GM04503 (cell line): ENCODE measurements around the gene NXT1.
"Not testable (repeated sequence)": the region's sequence is repeated elsewhere in the genome, so short reads cannot be mapped to it uniquely, and the experiment has no call there.

ENCODE experiments used
- DNase-seq: peaks from one replicate; pipeline ENCODE4 v3.0.0-alpha.2; 2012; ENCODE audit warnings: low read depth

Gene NXT1

DNA sequence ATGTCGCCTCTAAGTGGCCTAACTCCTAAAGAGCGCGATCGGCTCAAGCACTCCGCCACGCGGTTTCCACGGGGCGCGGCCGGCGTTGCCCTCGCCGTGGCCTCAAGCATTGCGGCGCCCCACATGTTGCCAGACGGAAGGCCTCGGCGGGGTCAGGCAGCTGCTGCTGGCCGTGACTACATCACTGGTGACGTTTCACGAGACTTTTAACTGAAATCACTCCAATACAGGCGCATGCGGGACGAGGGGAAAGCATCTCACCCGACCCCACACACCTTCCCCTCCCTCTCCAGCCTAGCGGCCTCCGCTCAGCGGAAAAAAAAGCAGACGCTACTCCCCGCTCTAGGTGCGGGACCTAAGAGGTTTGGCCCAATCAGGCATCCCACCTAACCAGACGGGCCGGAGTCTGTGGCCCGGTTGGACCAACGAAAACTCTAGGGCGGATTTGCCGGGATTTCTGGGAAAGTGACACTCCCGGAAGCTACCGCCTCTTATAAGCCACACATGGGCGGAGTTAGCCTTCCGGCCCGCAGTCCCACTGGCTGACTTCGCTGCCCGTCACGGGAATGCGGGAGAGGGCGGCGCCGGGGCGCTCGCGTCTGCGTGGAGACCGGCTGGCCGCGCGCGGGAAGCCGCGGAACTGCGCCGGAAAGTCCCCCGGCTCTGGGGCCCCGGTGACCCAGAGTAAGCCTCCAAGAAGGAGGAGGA lies at the start of gene NXT1:
Gene NXT1 (plus strand): TSS at position 596 of the 708 bp plus-strand sequence. CDS start 3,251 bp downstream, outside the sequence.
- DNase-seq: peak; percentile 96

DNA sequence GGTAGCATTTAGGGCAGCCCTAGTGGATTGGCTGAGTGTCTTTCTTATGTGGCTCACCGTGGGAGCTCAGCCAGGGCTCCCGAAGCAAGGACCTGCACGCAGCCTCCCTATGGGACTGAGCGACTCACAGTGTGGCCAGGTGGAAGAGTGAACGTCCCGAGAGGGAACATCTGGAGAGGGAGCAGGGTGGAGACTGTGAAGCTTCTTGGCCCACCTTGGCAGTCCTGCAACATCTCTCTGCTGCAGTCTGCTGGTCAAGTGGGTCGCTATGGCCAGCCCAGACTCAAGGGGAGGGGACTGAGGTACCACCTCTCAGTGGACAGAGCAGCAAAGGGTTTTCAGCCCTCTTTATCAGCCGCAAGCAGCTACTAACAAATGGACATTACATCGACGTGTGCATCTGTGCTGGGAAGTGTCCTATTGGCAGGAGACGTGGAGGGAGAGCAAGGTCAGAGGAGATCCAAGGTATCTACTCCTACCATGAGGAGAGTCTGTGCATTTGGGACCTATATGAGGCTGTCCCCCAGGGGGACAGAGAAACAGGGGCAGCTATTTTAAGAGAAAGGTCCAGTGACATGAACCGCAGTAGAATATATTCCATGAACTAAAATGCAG lies 49.0 kb upstream of the NXT1 start:
- no peak for DNase-seq

DNA sequence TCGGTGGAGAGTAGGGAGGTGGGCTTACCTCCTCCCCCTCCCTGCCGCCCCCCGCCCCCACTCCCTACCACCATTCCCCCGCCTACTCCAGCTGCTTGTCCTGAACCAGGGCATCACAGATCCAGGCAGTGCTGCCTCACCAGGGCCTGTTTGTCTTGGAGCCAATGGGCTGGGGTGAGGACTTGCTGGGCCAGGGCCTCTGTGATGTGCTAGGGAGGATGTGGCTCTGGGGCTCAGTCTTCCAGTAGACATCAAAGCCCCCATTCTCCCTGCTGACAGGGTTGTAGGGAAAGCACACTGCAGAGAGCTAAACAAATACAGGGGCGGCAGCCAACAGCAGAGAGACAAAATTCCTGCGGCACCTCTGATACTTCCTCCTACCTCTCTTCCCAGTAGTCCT lies 48.2 kb upstream of the NXT1 start:
- DNase-seq: no peak

DNA sequence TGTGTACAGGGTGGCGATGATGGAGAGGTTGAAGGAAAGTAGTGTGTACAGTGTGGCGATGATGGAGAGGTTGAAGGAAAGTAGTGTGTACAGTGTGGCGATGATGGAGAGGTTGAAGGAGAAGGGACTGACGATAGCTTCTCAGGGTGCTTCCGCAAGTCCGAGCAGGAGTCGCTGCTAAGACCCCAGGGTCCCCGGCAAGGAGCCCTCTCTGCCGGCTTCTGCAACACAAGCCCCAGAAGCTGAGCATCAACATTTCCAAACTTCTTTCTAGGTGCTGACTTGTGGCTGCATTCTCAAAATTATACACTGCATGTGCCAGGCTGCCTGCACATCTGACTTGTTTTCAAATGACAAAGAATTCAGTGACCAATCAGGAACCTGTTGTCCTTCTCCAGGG lies 47.8 kb upstream of the NXT1 start:
- DNase-seq: no peak

DNA sequence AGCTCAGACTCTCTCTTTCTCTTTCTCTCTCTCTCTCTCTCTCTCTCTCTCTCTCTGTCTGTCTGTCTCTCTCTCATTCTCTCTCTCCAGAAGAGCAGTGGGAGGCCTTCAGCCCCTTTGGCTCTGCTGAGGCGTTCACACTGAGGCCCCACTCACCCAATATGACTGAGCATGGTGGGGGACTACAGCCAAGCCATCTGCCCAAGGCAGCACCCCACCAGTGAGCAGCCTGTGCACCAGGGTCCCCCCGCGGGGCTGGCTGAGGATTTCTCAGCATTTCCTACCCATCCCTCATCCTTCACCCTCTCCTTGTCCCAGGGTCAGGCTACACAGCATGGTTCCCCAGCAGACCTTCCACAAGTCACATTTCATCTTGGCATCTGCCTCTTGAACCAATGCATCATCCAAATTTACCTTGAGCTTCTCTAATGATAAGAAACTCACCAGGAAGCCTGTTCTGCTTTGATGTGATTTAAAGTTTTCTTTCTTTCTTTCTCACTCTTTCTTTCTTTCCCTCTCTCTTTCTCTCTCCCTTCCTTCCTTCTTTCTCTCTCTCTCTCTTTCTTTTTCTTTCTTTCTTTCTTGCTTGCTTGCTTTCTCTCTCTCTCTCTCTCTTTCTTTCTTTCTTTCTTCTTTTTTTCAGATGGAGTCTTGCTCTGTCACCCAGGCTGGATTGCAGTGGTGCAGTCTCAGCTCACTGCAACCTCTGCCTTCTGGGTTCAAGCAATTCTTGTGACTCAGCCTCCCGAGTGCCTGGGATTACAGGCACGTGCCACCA lies 47.1 kb upstream of the NXT1 start:
- DNase-seq: no peak

DNA sequence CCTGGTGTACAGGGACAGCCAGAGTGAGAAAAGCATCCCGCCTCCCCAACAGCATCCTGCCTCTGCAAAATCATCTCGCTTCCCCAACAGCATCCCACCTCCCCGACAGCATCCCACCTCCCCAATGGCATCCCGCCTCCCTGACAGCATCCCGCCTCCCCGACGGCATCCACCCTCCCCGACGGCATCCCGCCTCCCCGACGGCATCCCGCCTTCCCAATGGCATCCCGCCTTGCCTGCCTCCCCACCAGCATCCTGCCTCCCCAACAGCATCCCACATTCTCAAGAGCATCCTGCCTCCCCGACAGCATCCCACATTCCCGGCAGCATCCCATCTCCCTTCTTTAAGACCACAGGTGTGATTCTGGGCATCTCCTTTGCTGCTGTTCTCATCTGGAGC lies 46.0 kb upstream of the NXT1 start:
- no peak for DNase-seq

DNA sequence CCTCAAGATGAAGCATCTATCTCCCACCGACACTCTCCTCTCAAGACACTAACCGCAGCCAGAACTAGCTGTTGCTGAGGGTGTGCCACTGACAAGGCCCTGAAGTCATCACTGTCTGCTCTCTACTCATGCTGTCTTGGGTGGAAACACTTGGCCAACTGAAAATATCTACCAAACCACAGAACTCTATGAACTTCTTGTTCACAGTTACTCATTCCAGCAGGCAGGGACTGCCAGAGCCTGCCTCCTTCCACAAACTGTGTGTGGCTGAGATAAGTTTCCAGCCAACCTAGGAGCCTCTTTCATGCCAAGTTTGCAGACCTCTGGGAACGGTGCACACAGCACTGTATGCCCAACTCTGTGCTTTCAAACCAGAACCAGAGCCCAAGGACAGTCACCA lies 45.5 kb upstream of the NXT1 start:
- DNase-seq: peak; percentile 69

DNA sequence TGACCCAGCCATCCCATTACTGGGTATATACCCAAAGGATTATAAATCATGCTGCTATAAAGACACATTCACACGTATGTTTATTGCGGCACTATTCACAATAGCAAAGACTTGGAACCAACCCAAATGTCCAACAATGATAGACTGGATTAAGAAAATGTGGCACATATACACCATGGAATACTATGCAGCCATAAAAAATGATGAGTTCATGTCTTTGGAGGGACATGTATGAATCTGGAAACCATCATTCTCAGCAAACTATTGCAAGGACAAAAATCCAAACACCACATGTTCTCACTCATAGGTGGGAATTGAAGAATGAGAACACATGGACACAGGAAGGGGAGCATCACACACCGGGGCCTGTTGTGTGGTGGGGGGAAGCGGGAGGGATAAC lies 43.2 kb upstream of the NXT1 start:
- DNase-seq: not testable (repeated sequence)

DNA sequence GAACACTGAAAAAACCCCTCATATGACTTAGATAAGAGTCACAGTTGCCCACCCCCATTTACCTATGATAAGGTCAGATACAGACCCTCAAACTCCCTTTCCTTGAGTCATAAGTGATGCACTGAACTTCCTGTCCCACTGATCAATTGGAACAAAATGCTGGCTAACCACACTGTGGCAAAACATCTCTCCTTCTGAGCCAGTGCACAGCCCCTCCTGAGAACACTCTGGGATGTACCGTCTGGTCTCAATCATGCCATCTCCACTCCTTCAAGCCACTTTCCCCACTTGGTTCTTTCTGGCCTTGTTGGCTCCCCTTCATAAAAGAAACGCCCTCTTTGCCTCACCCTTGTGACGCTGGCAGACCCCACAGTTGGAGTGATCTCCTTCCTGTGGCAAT lies 42.6 kb upstream of the NXT1 start:
- no peak for DNase-seq

DNA sequence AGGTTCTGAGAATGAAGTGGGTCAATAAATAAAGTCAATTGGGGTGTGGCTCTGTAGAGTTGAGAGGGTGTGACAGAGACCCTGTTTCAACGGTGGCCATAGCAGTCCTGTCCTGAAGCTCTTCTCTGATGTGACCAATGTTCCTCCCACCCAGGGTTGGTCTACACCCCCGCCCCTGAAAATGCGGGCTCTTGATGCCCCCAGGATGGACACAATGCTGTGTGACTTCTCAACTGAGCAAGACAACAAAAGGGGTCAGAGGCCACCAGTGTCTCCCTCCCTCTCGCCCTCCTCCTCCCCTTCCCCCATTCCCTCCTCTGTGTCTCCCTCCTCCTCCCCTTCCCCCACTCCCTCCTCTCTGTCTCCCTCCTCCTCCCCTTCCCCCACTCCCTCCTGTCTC lies 41.7 kb upstream of the NXT1 start:
- DNase-seq: no peak

DNA sequence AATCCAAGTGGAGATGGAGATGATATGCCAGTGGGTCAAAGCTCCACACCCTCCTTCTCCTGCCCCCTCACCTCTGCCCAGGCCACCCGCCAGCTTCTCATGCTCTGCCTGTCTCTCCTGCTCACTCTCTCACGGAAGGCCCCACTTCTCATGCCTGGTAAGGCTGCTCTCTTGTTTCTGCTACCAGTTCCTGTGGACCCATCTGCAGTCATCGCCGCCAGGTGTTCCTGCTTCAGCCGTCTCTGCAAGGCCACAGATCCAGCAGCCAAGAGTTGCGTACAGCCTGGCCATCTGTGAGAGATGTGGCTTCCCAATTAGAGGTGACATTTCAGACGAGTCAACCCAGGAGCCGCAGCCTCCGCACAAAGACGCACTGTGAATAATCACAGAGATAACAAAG lies 40.8 kb upstream of the NXT1 start:
- DNase-seq: no peak

DNA sequence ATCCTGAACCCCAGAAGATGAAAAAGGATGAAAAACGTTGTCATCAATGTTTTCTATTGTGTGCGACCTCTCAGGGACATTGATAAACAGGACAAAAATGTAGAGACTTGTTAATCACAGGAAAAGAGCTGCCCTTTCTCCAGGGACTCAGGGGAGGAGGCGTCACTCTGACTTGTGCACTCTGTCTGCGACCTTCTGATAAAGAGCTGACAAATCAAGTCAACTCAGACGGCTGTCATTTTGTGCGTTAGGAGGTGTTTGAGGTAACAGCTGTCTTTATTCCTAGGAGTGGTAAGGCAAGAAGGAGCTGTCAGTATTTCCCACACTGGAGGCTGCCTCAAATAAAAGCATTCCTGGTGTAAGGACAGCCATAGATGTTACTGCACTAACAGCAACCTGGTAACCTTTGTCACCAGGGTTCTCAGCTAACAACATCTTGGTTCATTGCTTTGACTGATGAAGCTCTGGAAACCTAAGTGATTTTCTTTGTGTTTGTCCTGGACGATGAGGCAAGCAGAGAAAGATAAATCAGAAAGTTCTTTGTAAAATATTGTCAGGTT lies 38.6 kb upstream of the NXT1 start:
- DNase-seq: no peak

DNA sequence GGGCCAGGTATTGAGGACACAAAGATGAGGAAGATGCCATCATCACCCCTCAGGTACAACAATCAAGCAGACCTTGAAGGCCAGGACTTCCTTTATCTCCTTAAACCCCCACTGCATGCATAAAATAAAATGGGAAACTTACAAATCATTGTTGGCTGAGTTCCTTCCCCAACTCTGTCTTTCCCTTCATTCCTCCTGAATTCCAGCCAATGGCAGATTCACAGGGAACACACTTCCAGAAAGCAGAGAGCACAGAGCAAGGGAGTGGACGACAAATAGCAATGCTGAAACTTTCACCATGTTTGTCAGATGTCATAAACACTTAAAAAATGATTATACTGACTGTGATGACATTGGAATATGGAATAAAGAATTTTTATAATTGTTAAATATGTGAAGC lies 37.3 kb upstream of the NXT1 start:
- DNase-seq: no peak

DNA sequence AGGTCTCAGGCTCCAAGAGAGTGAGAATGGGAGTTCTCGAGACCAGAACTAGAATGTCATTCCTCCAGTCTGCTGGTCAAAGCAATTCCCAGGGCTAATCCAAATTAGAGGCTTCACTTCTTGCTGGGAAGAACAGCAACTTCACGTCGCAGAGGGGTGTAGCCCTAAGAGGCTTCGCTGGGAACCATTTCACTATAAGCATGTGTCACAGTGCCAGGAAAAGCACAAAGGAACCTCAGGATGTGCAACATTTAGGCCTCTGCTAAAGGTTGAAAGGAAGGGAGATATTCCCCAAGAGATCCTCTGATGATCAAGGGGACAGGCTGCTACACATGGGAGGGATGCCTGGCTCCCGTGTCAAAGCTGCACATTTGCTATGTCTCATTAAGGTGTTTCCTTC lies 35.9 kb upstream of the NXT1 start:
- DNase-seq: no peak

DNA sequence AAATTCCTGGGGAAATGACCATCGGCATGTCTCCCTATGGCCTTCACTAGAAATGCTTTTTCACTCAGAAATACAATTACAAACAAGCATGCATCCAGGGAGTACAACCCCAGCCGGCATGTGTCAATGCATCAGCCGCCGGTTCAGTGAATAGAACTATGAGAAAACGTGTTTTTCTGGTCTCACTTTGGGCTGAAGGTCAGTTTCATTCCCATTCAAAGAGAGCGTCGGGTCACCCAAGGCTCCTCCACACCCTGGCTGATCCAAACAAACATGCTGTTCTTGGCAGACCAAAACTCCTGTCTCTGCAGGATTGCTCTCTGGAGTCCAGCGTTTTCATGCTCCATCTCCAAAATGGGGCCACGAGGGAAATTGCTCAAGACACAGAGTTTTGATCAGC lies 35.5 kb upstream of the NXT1 start:
- DNase-seq: no peak

DNA sequence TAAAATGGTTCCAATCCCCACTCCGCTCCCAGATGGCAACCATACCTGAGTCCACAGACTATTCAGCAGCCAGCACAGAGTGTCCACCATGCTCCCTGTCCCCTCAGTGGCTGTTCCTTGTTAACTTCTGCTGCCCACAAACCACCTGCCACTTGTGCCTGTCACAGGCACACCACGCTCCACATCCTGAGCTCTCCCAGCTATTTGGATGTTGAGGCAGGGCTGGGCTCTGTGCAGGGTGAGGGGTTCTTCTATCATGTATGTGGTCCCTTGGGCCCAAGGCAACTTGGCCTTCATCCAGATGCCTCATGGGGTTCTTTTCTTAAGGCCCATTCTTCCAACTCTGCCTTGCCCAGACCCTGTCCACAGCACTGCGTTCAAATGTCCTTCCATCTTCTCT lies 34.0 kb upstream of the NXT1 start:
- no peak for DNase-seq

DNA sequence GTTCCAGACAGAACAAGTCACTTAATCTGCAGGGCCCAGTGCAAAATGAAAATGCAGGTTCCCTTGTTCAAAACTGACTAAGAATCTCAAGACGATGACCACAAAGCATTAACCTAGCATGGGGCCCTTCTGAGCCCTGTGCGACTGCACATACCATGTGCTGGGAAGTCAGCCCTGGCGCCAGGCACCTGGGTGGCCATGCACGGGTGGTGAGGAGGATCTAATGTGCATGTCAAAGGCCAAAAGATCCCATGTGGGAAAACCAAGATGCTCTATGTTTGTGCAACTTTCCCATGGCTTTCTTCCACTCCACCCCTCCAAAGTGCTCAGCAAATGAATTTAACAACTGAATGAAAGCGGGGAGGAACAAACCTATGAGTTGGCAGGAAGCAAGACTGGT lies 33.5 kb upstream of the NXT1 start:
- no peak for DNase-seq

DNA sequence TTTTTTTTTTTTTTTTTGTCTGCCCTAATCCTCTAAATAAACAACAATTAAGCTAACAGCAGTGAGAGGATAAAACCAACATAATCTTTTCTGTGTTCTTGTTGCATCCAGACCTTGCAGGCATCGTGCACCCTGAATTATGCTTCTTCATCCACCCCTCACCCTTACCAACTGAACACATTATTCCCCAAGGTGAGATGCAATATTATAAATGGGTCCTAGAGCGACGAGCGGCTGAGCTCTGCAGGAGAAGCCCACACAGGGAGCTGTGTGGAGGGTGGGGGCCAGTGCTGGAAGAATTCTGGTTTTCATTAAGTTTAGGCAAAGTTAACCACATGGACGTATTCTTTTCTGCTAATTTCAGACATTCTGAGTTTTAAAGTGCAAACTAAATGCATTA lies 32.2 kb upstream of the NXT1 start:
- DNase-seq: no peak

DNA sequence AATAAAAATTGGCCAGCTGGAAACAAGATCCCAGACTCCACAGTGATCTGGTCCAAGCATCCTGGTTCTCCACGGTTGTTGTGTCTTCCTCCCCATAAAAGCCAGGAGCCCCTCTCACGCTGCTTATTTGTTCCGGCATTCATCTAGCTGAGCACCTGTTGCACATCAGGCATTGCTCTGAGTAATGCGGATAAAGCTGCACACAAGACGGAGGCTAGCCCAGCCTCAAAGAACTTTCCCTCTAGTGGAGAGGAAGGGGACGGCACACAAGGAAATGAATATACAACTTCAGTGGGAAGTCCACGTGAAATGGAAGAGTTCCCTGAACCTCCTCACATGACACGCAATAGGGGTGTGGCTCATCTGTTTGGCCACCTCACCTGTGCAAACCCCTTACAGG lies 30.3 kb upstream of the NXT1 start:
- DNase-seq: no peak

DNA sequence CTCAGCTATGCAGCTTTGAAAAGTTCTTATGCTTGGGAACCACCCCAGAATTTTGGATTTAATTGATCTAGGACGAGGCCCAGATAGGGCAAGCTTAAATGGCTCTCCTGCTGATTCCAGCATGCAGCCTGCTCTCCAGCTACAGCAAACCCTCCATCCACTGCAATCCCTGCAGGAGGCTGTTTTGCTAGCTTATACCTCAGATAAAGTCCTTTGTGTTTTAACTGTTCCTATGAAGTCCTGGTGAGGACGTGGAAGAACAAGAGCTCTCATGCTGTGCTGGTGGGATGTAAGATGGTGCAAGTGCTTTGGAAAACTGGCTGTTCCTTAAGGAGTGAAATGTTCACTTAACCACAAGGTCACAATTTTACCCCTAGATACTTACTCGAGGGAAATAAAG lies 25.5 kb upstream of the NXT1 start:
- DNase-seq: no peak

DNA sequence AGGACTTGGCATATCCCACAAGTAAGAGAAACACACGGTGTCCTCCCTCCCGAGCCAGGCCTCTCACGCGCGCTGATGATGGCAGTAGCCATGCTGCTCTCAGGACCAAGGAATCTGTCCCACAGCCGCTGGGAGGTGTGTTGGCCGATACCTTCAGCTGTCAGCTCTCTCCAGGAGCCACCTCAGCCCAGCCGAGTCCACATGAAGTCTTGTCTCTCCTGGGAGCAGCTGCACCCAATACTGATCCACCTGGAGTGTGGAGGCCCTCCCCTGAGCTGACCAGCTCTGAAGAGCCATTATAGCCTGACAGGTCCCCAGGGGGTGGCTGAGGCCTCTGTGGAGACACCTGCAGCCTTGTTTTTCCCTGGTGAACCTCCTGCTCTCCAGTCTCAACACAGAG lies 23.8 kb upstream of the NXT1 start:
- DNase-seq: no peak

DNA sequence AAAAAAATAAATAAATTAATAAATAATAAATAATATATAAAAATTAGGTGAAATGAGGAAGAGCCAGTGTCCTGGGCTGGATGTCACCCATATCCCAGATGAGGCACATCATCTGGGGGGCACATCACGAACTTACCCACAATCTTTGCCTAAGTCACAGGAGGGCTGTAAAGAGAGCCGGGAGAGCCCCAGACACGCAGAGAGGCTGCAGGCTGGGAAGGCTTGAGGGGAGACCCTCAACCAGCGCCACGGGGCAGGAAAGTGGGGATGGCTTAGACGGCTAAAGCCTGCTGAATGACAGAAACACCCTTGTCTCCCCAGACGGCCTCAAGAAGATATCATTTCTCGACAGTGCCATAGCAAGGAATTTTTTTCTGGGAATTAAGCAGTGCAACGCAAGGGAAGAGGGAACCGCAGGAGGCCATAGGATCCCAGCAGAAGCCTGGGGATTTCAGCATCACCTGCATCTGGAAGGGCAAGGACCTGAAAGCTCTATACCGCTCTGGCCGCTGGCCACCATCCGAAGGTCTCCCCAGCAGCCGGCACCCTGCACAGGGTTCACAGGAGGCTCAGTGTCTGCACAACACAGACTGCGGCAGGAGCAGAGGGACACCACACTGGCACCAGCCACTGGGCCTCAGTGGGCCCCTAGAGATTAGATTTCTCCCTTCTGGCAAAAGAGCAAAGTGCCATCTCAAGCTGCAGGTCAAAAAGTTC lies 22.8 kb upstream of the NXT1 start:
- DNase-seq: no peak
